Stimulated activated CD4-positive, alpha-beta T cell treated with anti-CD3 and anti-CD28 coated beads, TNF-alpha, amount 100 ng/mL, for 4 hours (primary cell): ENCODE results near the gene SLC2A4.

Source experiments
- DNase-seq, 3 experiments: peaks; one replicate each; pipeline ENCODE4 v3.0.0-alpha.2; 2020; ENCODE audit warnings: low read depth in 3 of 3

The SLC2A4 gene

DNA sequence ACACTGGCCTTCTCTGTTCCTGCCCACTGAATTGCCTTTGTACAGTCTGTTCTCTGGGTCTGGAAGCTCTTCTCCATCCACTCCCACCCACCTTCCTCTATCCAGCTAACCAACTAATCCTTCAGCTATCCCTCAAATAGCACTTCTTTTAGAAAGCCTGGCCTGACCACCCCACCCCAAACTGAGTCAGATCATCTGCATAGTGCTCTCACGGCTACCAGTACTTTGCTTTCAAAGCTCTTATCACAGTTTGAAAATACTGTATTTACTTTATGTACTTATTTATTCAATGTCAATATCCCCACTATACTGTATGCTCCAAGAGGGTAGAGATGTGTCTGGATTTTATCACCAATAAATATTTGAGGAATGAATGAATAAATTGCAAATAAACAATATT is 14.7 kb upstream of the SLC2A4 start:
- no peak for DNase-seq

DNA sequence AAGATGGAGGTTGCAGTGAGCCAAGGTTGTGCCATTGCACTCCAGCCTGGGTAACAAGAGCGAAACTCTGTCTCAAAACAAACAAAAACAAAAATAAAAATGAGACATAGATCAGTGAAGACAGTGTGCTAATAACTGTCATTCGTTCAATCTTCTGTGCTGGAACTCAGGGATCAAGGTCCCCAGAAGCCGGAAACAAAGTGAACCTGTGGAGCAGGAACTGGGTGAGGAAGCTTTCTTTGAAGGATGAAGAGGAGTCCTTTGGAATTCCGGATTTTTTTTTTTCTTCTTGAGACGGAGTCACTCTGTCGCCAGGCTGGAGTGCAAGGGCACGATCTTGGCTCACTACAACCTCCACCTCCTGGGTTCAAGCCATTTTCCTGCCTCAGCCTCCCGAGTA is 2.1 kb upstream of the SLC2A4 start:
- no peak for DNase-seq

DNA sequence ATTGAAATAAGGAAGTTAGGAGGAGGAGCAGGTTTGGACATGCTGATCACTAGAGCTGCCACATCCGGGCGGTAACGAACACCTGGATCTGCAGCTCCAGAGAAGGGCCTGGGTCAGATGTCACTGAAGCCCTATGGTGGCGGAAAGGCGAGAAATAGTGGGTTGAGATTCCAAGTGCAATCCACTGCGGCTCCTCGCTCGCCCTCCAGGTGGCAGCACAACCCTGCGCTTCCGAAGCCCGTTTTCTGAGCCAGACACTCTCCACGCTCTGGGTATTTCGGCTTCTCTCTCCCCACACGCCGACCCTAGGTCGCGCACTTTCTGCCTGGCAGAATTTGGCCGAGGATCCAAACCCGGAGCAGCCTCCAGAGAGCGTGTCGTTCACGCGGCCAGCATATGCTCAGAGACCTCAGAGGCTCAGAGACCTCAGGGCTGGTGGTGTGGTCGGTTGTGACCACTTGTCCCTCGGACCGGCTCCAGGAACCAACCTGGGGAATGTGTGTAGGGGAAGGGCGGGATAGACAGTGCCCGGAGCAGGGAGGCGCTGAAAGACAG is 922 bp upstream of the SLC2A4 start:
- DNase-seq: peak; percentile 71 to 78 (median 71)

DNA sequence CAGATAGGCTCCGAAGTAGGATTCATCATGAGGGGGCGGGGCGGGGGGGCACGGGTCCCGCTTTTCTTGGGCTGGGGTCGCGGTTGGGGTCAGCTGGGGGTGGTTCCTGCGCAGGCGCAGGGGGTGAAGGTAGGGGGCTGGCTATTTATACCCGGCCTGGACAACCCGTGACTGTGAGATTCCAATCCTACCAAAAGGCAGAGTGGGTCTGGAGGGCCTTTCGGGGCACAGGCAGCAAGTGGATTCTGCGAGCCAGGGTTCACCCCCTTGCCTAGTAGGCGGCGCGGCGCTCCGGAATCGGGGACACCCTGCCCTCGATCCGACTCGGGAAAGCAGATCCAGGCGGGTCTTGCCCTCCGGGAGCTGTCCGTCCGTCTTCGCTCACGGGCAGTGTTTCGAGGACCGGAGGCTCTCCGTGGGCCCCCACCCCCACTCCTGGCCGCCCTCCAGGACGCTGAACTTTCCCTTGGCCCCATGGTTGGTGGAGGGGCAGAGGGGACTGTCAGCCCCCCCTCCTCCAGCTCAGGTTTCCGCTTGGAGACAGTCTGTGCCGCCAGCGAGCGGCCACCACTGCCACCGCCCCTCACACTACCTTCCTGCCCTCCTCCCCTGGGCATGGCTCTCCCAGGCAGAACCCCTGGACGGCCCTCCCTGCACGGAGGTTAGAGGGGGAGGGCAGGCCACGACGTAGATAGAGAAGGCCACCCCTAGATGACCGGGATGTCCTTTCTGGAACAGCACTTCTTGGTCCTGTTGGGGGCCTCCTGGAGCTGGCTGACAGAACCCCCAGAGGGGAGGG is 634 bp downstream of the SLC2A4 start:
- DNase-seq: no peak

DNA sequence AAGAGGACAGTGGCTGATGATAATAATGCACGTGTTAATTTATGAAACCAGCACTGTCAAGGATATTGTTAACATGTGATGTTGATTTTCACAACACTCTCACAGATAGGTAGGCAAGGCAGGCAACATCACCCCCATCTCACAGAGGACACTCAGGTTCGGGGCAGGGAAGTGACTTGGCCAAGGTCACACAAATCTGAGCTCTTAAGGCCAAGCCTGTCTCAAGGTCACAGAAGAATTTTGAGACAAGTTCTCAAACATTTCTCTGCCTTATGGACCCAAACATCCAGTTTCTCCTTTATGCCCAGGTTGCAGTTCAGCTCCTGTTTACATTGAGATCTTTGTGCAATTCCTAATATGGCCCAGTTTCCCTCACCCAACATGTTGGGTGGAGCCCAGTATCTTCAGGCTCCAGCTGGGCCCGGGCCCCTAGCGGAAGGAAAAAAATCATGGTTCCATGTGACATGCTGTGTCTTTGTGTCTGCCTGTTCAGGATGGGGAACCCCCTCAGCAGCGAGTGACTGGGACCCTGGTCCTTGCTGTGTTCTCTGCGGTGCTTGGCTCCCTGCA is 1.3 kb downstream of the SLC2A4 start:
- DNase-seq: no peak

DNA sequence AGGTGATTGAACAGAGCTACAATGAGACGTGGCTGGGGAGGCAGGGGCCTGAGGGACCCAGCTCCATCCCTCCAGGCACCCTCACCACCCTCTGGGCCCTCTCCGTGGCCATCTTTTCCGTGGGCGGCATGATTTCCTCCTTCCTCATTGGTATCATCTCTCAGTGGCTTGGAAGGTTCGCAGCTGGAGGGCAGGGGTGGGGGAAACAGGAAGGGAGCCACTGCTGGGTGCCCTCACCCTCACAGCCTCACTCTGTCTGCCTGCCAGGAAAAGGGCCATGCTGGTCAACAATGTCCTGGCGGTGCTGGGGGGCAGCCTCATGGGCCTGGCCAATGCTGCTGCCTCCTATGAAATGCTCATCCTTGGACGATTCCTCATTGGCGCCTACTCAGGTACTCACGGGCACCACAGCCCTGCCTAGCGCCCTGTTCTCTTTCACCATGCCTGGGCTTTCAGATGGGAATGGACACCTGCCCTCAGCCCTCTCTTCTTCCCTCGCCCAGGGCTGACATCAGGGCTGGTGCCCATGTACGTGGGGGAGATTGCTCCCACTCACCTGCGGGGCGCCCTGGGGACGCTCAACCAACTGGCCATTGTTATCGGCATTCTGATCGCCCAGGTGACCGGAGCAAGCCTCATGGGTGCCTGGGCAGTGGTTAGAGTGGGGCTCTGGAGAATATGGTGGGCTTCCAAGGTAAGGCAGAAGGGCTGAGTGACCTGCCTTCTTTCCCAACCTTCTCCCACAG is 2.1 kb downstream of the SLC2A4 start:
- no peak for DNase-seq

DNA sequence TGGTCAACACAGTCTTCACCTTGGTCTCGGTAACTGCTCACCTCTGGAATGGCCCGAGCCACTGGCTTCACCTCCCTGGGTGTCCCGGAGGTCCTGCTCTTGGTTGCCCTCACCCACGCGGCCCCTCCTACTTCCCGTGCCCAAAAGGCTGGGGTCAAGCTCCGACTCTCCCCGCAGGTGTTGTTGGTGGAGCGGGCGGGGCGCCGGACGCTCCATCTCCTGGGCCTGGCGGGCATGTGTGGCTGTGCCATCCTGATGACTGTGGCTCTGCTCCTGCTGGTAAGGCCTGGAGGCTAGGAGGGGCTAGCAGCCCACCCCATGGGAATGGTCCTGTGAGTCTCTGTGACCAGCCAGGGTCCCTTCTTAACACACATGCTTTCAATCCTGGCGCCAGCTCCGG is 3.4 kb downstream of the SLC2A4 start:
- no peak for DNase-seq

DNA sequence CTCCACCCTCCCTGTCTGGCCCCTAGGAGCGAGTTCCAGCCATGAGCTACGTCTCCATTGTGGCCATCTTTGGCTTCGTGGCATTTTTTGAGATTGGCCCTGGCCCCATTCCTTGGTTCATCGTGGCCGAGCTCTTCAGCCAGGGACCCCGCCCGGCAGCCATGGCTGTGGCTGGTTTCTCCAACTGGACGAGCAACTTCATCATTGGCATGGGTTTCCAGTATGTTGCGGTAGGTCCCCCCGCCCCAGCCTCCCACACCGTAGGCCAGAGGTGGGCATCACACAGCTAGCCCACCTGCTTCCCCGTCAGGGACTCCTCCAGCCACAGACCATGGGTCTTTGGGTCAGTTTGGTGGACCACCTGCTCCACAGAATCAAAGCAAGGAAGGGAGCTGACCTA is 4.2 kb downstream of the SLC2A4 start:
- DNase-seq: no peak

DNA sequence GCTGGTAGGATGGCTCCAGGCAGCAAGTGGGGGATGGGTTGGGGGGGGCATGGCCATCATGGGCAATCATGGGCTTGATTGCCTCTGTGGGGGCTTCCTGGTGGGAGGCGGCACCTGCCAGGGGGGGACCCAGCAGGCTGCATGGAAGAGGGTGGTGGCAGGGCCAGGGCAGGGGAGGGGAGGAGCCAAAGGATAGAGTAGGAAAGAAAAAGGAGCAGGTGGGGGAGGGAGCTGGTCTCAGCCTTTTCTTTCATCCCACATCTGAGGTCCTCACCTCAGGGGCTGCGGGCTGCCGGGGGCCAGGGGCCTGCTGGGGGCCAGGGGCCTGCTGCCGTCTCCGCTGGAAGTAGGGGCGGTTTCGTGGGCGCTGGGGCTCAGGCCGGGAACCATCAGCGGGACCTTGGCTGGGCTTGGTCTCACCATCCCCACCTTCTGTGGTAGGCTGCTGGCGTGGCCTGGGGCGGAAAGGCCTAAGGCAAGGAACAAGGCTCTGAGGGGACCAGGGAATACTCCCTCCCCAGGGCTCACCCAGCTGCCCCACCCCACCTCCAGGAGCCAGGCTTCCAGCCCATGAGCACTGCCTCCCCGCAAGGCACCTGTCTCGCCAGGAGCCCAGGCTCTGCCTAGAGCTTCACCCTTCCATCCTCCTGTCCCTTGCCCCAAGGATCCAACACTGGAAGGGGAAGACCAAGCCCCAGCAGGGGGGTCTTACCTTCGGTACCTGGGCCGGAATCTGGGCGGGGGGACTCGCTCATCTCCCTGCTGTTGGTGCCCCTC is 7.9 kb downstream of the SLC2A4 start:
- no peak for DNase-seq

DNA sequence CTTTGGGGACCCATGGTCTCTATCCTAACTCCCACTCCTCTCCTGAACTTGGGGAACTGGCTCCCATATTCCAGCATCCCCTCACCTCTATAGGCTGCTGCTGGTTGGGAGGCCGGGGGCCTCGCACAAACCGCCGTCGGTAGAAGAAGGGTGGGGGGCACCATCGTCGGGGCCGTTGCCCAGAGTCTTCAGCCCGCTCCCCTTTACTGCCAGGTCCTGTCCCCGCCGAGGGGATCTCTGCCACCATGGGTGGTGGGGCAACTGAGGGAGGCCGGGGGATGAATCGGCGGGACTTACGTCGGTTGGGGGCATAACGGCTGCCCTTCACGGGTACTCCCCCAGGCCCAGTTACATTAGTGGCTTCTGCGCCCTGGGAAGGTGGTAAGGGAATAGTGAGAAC is 8.6 kb downstream of the SLC2A4 start:
- no peak for DNase-seq

DNA sequence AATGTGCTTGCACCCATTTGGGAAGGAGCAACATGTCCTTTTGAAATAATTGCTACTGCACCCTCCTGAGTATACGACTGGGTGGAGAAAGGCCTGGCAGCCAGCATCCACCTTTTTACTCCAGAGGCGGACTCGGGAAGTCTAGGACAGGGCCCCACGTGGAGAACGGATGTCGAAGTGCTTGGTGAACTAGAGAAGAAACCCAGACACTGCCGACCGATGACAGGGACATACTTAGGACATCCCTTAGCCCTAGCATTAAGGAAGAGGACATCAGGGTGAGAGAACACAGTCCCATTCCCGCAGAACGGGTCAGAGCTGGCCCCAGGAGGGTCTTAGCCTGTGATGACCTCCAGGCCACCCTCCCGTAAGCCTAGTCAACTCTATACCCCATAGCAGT is 9.2 kb downstream of the SLC2A4 start:
- no peak for DNase-seq

DNA sequence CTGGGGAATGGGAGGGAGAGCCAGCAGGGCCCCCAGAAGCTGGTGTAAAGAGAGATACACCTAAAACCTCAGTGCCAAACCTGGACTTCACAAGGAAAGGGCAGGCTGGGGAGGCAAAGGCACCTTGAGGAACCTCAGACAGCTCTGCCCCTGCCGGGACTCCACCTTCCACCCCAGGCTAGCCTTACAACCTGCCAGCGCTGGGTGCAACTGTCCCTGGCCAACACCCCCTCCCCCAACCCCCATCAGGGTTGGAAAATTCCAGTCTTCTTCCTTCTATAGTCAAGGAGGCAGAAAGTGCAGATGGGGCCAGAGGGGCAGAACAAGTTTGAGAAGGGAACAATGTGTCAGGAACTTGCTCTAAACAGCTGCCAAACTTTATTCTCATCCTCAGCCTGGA is 10.7 kb downstream of the SLC2A4 start:
- DNase-seq: no peak

DNA sequence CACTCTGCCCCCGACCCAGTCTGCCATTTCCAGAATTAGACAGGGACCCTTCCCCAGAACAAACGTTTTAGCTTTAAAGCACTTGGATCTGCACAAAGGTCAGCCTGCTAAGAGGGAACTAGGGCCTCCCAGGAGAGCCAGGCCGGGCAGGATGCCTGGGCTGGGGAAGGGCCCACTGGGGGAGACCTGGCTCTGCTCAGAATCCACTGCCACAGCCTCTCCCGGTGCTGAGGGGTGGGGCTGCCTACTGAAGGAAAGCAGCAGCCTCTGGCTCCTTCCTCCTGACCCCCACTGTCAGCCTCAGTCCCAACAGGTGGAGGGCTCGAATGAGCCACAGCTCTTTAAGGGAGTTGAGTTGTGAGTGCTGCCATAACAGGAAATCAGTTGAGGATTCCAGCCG is 11.2 kb downstream of the SLC2A4 start:
- DNase-seq: no peak

DNA sequence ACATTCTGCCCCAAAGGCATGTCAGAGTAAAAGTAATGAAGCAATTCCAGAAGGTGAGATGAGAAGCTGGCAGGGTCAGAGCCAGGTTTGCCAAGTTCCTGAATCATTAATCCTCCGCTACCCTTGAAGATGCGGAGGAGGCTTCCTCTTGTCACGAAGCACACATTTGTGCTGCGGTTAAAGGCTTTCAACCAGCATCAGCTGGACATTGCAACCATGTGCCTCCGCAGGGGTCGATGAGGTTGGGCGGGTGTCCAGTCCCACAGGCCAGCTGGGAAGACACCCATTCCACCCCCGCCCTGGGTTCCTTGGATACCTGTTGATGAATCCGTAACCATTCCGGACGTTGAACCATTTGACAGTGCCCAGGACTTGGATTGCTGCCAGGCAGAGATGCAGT is 11.6 kb downstream of the SLC2A4 start:
- DNase-seq: no peak

DNA sequence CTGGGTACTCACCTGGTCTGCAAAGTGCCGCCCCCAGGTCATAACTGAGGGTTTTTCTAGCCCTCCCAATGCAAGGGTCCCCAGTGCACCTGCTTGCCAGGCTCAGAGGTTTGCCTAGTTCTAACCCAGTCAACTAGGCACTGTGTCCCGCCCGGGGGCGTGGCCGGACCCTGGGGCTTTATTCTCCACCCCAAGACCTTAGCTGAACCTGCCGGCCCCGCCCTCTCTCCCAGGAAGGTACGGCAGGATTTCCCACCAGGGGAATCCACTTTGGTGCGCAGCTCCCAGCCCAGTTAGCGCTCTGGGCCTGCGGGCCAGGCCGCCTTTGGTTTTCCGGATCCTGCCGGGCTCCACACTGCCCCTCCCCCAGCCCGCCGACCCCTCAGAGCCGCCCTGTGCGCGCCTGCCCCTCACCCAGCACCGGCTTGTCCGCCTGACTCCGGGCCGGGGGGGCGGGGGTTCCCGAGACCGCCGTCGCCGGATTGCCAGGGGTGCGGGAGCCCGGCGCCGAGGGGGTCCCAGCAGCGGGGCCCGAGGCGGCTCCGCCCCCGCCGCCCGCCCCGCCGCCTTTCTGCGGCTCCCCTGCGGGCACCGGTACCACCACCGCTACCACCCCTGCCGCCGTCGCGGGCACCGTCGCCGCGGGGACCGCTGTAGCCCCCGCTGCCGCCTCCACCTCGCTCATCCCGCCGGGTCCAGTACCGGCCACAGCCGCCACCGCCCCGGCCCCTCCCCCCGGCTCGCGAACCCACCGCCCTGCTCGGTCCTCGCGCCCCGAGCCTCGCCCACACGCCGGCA is 12.5 kb downstream of the SLC2A4 start:
- no peak for DNase-seq

DNA sequence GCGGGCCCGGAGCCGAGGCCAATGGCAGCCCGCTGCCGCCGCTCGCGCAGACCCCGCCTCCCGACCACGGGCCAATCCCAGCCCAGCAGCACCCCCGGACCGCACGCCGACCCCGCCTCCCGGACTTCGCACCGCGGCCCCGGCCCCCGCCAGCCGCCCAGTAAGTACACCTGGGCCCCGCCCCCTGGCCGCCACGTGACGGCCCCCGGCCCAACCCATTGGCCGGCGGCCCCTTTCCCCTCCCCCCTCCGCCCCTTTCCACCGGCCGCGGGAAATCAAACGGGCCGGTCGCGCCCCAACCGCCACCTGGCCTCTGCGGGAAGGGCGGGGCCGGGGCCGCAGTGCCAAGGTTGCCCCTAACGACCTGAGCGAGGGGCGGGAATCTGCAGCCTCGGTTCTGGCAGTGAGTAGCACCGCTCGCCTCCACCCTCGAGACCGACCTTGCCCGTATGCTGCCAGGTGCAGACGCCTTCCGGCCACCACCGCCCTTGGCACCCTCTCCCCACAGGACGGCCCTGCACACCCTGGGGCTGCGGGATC is 13.2 kb downstream of the SLC2A4 start, which contains the start of gene YBX2:
YBX2 (minus strand) TSS at position 26 of the 540 bp plus-strand sequence. CDS start 139 bp downstream, outside the sequence.
- DNase-seq: peak in 2 of 3 experiments; percentile 60 to 66

DNA sequence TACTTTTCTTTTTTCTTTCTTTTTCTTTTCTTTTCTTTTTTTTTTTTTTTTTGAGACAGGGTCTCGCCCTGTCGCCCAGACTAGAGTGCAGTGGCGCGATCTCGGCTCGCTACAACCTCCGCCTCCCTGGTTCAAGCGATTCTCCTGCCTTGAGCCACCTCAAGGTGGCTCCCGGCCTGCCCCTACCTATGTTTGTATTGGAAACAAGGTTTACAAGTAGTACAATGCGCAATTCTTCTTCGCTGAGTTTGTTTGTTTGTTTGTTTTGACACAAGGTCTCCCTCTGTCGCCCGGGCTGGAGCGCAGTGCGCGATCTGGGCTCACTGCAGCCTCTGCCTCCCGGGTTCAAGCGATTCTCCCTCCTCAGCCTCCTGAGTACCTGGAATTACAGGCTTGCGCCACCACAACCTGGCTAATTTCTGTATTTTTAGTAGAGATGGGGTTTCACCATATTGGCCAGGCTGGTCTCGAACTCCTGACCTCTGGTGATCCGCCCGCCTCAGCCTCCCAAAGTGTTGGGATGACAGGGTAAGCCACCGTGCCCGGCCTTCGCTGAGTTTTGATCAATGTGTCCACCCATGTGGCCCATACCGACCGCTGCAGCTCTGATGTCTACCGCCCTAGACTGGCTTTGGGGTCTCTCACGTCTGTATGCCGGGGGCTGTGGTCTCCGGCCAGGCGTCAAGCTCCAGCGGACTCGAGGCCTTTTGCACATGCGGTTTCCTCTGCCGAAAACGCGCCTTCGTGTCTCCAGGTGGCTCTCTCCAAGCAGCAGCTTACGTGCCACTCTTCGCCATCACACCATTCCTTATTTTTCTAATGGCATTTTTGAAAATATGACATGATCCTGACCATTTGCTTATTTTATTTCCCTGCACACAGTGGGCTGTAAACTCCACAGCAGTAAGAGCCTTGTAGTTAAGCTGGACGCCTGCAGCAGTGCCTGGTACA is 14.0 kb downstream of the SLC2A4 start:
- no peak for DNase-seq

DNA sequence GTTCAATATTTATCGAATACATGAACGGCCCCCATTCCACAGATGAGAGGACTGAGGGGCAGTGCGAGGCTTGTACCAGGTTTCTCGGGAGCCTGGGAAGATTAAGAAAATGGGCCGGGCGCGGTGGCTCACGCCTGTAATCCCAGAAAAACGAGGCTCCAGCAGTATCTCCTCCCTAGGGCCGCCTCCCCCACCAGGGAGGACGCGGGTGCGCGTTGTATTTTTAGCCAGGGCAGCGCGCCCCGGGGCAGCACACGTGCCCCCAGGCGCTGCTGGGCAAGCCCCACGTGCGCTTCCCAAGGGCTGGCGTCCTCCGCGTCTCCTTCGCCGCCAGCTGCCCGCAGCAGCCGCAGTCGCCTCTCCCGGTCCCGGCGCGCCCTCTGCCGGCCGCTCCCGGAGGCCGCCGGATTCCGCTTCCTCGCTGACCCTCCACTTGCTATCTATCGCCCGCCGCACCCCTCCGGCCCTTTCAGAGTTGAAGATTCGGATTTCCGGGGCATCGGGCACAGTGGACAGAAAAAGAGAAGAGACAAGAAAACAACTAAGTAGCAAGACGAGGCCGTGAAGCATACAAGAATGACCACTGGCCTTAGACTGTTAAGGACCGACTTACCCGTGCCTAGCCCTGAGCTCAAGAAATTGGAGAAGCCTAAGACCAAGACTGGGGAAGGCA is 14.8 kb downstream of the SLC2A4 start:
- peak in 1 of 3 experiments; percentile 44 for DNase-seq

DNA sequence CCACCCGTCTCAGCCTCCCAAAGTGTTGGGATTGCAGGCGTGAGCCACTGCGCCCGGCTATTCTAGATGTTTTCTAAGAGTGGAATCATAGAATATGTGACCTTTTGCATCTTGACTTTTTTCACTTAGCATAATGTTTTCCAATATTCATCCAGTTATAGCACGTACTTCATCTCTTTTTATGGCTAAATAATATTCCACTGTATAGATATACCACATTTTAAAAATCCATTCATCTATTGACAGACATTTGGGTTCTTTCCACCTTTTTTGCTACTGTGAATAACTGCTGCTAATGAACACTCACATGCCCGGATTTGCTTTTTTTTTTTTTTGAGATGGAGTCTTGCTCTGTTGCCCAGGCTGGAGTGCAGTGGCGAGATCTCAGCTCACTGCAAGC is 22.7 kb downstream of the SLC2A4 start:
- no peak for DNase-seq
